ENCODE data around the gene TRAPPC6A.

The TRAPPC6A gene

DNA sequence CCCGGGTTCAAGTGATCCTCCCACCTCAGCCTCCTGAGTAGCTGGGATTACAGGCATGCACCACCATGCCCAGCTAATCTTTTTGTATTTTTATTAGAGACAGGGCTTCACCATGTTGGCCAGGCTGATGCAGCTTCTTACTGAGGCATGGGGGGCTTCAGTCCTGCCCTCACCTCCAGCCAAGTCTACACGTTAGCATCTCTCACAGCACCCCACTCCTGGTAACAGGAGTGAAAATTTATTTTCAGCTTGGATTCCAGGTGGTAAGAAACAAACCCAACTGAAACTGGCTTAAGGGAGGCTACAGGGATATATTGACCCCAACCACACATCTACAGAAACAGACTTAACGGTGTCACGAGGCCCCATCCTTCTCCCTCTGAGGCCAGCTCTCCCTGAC lies 27.9 kb downstream of the TRAPPC6A start:
- DNase-seq, result no peak

GRCh38 chr19:45149129-45149528 lies 28.9 kb downstream of the TRAPPC6A start:
- no peak for DNase-seq

GRCh38 chr19:45147835-45148676 lies 30.0 kb downstream of the TRAPPC6A start:
- peak in 2 of 56 donors; percentile 12 to 23 for DNase-seq

- no peak for DNase-seq
These were observed 31.3 kb downstream of the TRAPPC6A start for GRCh38 chr19:45146741-45147205.

- DNase-seq, result no peak
These were observed 31.8 kb downstream of the TRAPPC6A start for GRCh38 chr19:45146251-45146650.

DNA sequence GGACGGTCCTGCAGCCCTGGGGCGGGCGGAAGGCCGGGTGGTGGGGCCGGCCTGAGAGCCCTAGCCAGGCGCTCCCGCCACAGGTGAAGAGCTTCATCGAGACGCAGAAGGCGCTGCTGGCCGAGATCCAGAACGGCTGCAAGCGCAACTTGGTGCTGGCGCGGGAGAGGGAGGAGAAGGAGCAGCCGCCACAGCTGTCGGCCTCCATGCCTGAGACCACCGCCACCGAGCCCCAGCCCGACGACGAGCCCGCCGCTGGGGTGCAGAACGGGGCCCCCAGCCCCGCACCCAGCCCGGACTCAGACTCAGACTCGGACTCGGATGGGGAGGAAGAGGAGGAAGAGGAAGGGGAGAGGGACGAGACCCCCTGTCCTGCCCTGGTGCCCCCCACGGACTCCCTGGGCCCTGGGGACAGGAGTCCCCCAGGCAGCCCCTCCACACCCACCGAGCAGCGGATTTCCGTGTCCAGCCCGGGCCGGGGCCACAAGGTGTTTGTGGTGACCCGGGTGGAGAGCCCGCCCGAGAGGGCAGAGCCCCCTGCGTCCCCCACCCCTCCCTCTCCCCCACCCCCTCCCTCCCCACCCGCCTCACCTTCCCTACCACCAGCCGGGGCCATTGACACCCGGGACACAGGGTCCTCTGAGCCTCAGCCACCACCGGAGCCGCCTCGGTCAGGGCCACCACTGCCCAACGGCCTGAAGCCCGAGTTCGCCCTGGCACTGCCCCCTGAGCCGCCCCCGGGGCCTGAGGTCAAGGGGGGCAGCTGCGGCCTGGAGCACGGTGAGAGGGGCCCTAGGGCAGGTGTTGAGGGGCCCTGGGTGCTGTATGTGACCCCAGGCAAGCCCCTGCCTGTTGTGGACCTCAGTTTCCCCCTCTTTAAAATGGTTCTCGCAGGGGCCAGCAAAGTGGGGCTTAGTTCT lies 32.5 kb downstream of the TRAPPC6A start:
- DNase-seq, result no peak

DNA sequence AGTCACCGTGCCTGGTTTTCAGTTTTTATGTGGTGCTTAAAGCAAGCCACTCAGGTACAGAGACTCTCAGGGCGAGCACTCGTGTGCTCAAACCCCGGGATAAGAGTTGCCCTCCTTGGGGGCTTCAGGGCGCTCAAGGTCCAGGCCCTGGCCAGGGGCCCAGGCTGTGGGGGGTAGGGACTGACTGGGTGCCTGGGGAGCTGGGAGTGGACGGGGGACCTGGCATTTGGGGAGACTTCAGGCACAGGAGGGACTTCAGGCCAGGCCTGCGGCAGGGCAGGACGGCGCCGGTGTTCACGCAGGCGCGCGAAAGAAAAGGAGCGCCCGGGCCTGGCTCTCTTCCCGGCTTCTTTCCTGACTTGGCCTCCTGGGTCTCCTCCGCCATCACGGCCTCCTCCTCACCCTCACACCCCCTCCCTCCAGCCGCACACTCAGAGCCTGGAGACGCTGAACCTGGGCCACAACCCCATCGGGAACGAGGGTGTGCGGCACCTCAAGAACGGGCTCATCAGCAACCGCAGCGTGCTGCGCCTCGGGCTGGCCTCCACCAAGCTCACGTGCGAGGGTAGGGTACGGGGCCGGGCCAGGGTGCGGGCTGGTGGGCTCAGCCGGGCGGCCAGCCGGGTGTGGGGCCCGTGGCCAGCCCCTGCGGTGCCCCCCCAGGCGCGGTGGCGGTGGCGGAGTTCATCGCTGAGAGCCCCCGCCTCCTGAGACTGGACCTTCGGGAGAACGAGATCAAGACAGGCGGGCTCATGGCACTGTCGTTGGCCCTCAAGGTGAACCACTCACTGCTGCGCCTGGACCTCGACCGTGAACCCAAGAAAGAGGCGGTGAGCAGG lies 33.4 kb downstream of the TRAPPC6A start:
- no peak for DNase-seq

DNA sequence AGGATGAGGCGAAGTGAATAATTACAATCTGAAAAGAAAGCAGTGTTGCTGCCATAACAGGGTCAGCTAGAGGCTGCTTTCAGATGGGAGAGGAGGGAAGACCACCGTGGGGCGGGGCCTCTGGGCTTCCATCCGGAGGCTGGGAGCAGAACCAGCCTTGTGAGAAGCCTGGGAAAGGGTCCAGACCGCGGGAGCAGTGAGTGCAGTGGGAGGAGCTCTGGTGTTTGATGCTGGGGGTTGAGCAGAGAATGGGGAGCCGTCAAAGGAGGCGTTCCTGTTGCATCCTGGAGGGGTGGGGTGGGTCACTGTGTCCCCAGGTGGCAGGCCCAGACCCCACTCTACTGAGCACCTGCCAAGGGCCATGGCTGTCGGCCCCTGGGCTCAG lies 35.3 kb downstream of the TRAPPC6A start:
- no peak for DNase-seq

DNA sequence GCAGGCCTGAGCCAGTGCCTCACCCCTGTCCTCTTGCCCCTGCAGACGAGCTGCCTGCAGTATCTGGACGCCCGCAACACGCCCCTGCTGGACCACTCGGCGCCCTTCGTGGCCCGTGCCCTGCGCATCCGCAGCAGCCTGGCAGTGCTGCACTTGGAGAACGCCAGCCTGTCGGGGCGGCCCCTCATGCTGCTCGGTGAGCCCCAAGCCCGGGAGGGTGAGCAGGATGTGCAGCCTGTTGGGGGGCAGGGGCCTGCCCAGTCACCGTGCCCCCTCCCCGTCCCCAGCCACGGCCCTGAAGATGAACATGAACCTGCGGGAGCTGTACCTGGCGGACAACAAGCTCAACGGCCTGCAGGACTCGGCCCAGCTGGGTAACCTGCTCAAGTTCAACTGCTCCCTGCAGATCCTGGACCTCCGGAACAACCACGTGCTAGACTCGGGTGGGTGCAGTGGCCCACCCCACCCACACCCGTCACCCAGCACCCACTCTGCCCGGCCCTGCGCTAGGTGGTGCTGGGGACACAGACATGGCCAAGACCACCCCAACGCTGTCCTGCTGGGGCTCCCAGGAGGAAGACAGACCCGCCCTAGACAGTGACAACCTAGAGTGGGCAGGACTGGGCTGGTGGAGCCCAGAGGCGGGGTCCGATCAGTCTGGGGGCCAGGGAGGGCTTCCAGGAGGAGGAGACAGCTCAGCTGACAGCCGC lies 35.9 kb downstream of the TRAPPC6A start:
- DNase-seq, result no peak

DNA sequence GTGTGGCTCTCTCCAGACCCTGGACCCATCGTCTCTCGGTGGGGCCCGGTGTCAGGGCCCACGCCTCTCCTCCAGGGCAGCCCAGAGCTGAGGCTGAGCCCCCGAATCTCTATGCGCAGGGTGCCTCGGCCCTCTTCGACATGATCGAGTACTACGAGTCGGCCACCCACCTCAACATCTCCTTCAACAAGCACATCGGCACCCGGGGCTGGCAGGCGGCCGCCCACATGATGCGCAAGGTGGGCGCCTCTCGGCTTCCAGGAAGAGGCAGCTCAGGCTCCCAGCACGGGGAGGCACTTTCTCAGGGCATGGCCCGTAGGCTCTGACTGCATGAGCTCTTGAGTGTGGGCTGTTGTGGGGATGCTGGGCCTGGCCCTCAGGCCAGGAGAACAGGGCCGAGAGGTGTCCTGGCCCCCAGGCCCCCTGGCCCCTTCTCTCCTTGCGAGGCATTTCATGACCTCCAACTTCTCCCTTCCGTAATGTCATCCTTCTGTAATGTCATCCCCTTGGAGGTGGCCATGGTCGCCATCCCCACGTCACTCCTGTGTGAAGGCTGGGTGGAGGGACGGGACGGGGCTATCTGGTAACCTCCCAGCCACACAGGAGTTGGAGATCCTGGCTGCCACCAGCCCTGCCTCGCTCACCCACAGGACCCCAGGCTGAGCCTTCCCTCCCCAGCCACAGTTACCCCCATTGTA lies 36.7 kb downstream of the TRAPPC6A start:
- DNase-seq, result peak in 31 of 56 donors; percentile 5 to 80 (median 35)

DNA sequence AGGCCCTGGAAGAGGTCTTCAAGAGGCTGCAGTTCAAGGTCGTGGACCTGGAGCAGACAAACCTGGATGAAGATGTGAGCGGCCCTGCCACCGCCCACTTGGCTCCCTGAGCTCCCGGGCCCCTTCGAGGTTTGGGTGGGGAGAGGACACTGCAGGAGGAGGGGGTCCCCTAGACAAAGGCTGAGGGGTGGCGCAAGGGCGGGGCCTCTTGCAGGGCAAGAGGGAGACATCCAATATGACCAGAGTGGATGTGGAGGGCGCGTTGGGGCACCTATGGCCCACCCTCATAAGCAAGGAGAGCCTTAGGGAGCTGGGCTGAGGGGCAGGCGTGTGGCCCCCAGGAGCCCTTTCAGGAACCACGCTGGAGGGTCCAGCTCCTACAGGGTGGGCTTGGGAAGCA lies 37.5 kb downstream of the TRAPPC6A start:
- no peak for DNase-seq

GRCh38 chr19:45140144-45140503 lies 37.9 kb downstream of the TRAPPC6A start:
- no peak for DNase-seq

GRCh38 chr19:45139286-45140143 lies 38.5 kb downstream of the TRAPPC6A start:
- no peak for DNase-seq

DNA sequence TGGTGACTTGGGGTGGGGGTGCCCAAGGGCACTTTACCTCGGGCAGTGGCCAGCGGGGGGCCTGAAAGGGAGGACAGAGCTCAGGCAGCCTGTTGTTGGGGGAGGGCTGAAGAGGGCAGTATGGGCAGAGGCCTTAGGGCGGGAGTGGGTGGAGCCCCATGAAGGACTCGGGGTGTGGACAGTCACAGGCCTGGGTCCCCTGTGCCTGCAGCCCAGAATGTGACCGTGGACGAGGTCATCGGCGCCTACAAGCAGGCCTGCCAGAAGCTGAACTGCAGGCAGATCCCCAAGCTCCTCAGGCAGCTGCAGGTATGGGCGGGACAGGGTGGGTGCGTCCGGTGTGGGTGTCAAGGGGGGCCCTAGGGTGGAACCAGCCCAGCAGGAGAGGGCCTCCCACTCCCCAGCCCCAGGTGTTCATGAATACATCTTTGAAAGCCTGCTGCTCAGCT lies 39.7 kb downstream of the TRAPPC6A start:
- peak in 10 of 56 donors; percentile 6 to 52 (median 17) for DNase-seq

DNA sequence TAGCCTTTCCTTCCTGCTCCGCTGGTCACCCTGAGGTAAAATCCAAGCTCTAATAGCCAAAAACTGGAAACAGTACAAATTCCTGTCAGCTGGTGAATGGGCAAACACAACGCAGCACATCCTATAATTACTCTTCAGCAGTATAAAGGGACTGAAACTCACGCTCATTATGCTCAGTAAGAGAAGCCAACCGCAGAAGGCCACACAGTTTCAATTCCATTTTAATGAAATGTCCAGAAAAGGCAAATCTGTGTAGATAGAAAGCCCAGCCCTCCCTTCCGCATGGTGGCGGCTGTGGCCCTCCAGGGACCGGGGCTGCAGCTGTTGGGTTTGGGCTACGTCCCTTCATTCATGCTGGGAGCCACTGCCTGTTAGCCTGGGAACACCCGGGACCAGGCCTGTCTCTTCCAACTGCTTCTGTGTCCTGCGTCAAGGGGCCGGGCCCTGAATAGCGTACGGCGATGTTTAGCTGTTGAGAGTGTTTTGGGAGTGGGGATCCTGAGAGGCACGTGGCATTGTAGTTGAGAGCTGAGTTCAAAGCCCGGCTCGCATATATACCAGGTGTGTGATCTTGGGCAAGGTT lies 40.8 kb downstream of the TRAPPC6A start:
- peak in 21 of 56 donors; percentile 3 to 54 (median 18) for DNase-seq

- DNase-seq, result no peak
These were observed 41.4 kb downstream of the TRAPPC6A start for GRCh38 chr19:45136507-45137178.

DNA sequence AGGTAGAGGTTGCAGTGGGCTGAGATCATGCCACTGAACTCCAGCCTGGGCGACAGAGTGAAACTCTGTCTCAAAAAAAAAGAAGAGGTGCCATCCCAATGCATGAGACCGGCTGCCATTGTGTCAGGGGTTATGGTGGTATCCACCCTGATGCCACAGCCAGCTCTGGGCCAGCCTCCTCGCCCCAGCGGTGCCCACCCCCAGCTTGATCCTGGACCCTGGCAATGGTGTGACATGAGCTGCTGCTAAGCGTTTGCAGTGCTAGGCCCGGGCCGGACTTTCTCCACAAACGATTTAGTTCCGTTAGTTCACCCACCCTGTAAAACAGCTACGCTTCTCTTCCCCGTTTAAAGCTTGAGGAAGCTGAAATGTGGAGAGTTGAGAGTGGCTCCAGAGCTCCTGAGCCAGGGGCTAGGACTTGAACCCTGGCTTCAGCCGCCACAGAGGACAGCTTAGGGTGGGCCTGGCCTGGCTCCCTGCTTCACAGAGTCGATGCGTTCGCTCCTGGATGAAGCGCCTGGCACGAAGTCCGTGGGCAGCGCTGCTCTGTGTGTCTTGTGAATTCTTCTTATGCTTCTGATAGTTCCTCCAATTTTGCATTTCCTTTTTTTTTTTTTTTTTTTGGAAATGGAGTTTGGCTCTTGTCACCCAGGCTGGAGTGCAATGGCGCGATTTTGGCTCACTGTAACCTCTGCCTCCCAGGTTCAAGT lies 42.7 kb downstream of the TRAPPC6A start:
- no peak for DNase-seq

Data from nucleus accumbens (tissue), 56 donors.